Activated T-helper 1 cell treated with Interleukin-2 at 50 U/mL for 16 hours (primary cell): ENCODE measurements around the gene MVK.

Experiments used
- DNase-seq: peaks from one replicate; pipeline ENCODE4 v3.0.0-alpha.2; 2020; ENCODE audit warnings: low read depth

Gene MVK

GRCh38 chr12:109609342-109609741 lies 35.7 kb downstream of the MVK start:
- no peak for DNase-seq

- no peak for DNase-seq
Observed at GRCh38 chr12:109610523-109610922, 36.9 kb downstream of the MVK start.

GRCh38 chr12:109611223-109611622 lies 37.6 kb downstream of the MVK start:
- no peak for DNase-seq

- DNase-seq: no peak
Observed at GRCh38 chr12:109612003-109612402, 38.4 kb downstream of the MVK start.

- DNase-seq: no peak
Observed at GRCh38 chr12:109612975-109613502, 39.4 kb downstream of the MVK start.

- DNase-seq: no peak
Observed at GRCh38 chr12:109613649-109614455, 40.3 kb downstream of the MVK start.

- no peak for DNase-seq
Observed at GRCh38 chr12:109615556-109616229, 42.1 kb downstream of the MVK start.

- DNase-seq: no peak
Observed at GRCh38 chr12:109617491-109617890, 43.9 kb downstream of the MVK start.

GRCh38 chr12:109618082-109618481 lies 44.5 kb downstream of the MVK start:
- DNase-seq: no peak

GRCh38 chr12:109619002-109619604 lies 45.5 kb downstream of the MVK start:
- no peak for DNase-seq

GRCh38 chr12:109621211-109621694 lies 47.7 kb downstream of the MVK start:
- DNase-seq: no peak

- no peak for DNase-seq
Observed at GRCh38 chr12:109621901-109622364, 48.3 kb downstream of the MVK start.

GRCh38 chr12:109624467-109624866 lies 50.9 kb downstream of the MVK start:
- DNase-seq: no peak

- no peak for DNase-seq
Observed at GRCh38 chr12:109625131-109625559, 51.6 kb downstream of the MVK start.

GRCh38 chr12:109625749-109626377 lies 52.3 kb downstream of the MVK start:
- DNase-seq: no peak

GRCh38 chr12:109626378-109627115 lies 53.0 kb downstream of the MVK start:
- DNase-seq: no peak

- no peak for DNase-seq
Observed at GRCh38 chr12:109627633-109628032, 54.0 kb downstream of the MVK start.

- no peak for DNase-seq
Observed at GRCh38 chr12:109630107-109630506, 56.5 kb downstream of the MVK start.

- no peak for DNase-seq
Observed at GRCh38 chr12:109630815-109631214, 57.2 kb downstream of the MVK start.

GRCh38 chr12:109631302-109631701 lies 57.7 kb downstream of the MVK start:
- DNase-seq: no peak

- no peak for DNase-seq
Observed at GRCh38 chr12:109631751-109632150, 58.2 kb downstream of the MVK start.
